NCI-H2029 (cell line): ENCODE measurements around the gene UTP25.

Source experiments
- DNase-seq: peaks from one replicate; lab custom pipeline; 2025; lab: John Stamatoyannopoulos, UW

The UTP25 gene

DNA sequence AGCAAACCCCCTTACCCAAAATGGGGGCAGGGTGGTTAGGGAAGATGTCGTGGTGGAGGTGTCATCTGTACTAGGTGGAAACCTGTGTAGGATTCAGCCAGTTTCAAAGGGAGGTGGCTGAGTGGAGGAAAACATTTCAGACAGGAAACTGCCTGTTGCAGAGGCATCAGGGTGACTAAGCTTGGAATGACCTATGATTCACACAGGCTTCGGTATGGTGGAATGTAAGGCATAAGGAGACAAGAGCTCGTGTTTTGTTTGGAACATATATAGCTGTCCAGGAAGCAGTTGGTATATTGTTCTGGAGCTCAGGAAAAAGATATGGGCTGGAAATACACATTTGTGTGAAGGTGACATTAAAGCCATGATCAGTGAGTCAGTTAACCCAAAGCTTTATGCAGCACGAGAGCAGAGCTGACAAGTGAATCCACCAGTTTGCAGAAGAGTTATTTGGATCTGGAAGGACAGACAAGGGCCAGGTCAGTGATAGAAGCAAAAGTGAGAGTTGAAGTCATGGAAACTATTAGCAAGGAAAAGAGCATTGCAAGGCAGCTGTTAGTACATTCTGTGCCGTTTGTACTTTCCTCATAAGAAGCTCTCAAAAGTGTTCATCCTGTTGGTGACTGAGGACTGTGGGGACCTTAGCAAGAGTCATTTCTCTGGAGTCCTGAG, 12.2 kb downstream of the UTP25 start:
- DNase-seq = no peak

DNA sequence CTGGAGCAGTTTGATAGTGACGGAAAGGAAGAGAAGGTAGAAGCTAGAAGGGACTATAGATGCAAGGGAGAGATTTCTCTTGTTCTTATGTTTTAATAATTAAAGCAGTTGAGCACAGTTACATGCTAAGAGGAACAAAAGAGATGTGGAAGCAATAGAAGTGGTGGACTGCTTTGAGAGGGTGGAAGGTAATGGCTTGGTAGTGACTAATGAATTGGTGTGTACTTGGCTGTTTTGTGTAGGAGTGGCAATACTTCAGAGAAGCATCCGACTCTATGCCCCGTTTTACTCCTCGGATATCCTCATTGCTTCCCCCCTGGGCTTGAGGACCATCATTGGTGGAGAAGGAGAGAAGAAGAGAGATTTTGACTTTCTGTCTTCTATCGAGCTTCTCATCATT, 12.8 kb downstream of the UTP25 start:
- no peak for DNase-seq

GRCh38 chr1:209844695-209845407, 17.1 kb downstream of the UTP25 start:
- DNase-seq = no peak

GRCh38 chr1:209845408-209845725, 17.6 kb downstream of the UTP25 start:
- peak; percentile 23 for DNase-seq

GRCh38 chr1:209849388-209849787, 21.6 kb downstream of the UTP25 start:
- DNase-seq = no peak

GRCh38 chr1:209850342-209850979, 22.7 kb downstream of the UTP25 start:
- DNase-seq = no peak

GRCh38 chr1:209853676-209854075, 25.9 kb downstream of the UTP25 start:
- DNase-seq = no peak

DNA sequence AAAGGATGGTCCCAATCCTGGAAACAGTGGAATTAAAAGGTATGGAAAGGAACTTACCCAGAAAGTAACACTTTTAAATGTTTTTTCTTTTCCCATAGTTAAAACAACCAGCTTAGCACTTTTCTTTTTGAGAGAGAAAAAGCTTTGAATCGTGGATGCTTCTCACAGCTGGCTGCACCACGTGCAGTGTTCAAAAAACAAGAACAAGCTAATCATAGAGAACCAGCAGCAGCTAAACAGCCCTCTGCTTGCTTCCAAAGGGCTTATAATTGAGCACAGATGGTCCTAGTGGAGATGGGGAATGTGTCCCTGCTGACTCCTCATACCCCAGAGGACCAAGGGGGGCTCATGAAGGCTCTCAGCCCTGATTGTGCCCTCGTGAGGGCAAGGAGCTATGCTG, 26.4 kb downstream of the UTP25 start:
- DNase-seq = no peak

- no peak for DNase-seq
Observed at GRCh38 chr1:209855006-209855405, 27.2 kb downstream of the UTP25 start.

DNA sequence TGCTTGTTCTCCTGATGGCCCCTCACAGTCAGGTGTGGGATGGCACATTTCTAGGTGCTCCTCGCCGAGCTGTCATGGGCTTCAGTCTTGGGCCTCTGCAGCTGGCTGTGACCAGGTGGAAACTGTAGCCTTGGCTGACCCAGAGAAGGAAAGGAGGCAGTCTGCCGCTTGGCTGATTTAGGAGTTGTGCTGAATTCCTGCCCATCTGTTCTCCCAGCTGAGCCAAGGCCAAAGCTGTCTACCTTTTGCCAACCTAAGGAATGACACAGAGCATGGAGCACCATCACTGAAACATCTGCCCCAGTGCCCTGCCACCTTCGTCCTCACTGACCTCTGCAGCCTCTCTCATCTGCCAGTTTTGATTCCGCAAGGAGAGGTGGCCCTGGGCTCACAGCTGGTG, 27.9 kb downstream of the UTP25 start:
- no peak for DNase-seq

GRCh38 chr1:209858561-209859103, 30.9 kb downstream of the UTP25 start:
- no peak for DNase-seq

- peak; percentile 72 for DNase-seq
Observed at GRCh38 chr1:209860293-209860881, 32.6 kb downstream of the UTP25 start.

- DNase-seq = no peak
Observed at GRCh38 chr1:209861242-209861641, 33.5 kb downstream of the UTP25 start.

- DNase-seq = no peak
Observed at GRCh38 chr1:209862391-209863356, 34.9 kb downstream of the UTP25 start.

GRCh38 chr1:209863766-209864485, 36.2 kb downstream of the UTP25 start:
- DNase-seq = no peak

GRCh38 chr1:209866201-209866600, 38.4 kb downstream of the UTP25 start:
- no peak for DNase-seq

- no peak for DNase-seq
Observed at GRCh38 chr1:209869291-209870149, 41.7 kb downstream of the UTP25 start.

DNA sequence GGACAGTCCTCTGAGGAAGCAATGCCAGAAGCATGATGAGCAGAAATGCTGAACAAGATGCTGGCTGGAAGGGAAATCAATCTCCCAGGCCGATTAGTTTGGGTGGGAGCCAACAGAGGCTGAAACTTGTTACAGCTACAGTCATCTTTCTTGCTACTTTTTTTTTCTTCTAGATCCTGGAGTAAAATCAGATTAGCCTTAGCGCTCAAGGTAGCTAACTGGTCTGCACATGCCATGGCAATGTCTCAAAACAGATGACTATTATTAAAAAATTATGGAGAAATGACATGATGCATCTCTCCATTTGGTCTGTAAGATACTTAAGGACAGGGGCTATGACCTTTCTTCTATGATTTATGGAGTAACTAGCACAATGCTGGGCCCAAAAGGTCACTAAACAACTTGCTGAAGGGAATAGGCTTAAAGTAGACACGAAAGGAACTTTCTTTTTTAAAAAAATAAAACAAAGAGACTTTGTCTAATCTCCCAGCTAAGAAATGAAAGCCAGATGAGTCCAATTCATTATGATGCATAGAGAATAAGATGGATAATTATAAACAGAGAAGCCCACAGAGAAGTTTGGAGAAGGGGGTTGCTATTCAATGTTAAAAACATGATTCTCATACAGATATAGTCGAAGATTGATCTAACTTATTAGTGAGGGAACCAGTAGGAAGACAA, 42.5 kb downstream of the UTP25 start:
- DNase-seq = no peak

DNA sequence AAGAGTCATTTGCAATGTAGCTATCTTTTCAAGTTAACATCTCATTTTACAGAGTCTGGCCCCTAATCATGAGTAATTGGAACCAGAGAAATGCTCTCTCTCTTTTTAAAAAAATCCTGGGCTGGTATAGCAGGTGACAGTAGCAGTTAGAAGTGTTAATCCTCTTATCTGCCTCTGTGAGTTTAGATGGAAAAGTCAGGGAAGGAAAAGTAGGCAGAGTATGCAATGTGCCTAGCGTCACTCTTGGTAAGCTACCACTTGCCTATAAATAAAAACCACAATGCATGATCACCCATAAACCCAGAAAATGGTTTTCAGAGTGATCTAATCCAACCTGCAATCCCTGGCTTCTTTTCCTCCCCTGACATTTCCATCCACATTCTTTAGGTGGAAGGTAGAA, 43.2 kb downstream of the UTP25 start:
- no peak for DNase-seq
